ENCODE data around the gene RNF2.

Gene RNF2

GRCh38 chr1:185017338-185017737, 28.0 kb upstream of the RNF2 start:
- Histone ChIP-seq H3K9ac (ENCODE audit: low read depth, low read length, poor library complexity) (no peak overlapping the region), H3K14ac (ENCODE audit: low read length) (no peak overlapping the region), H3K27ac (replicated peaks; ENCODE audit: low read length) (no peak overlapping the region), H2BK120ac (ENCODE audit: low read depth, low read length) (no peak overlapping the region), H3K4me1 (ENCODE audit: control insufficient read depth in 2 of 2, insufficient read depth in 1 of 2, low read depth in 1 of 2, low read length in 2 of 2) (no peaks in the 10 kb centered on the region), H3K23ac (ENCODE audit: low read depth, low read length, poor library complexity) (no peak overlapping the region), H2BK5ac (ENCODE audit: low read length) (no peak overlapping the region), H2AFZ (ENCODE audit: low read length) (no peak overlapping the region), H3K4me2 (ENCODE audit: insufficient read depth, low read length, poor library complexity, severe bottlenecking) (no peak overlapping the region), H3K36me3 (replicated peaks in 1 of 2; ENCODE audit: control insufficient read depth in 2 of 2, insufficient read depth in 2 of 2, low read length in 2 of 2) (no peaks in the 10 kb centered on the region), H3K4ac (ENCODE audit: low read length) (no peak overlapping the region), H2BK12ac (ENCODE audit: low read length) (no peak overlapping the region), H3K18ac (ENCODE audit: low read length) (no peak overlapping the region), H2AK5ac (ENCODE audit: low read depth, low read length) (no peak overlapping the region), H3K79me1 (ENCODE audit: low read depth, low read length) (no peaks in the 10 kb centered on the region), H4K91ac (ENCODE audit: low read depth, low read length, poor library complexity) (no peak overlapping the region), H3K27me3 (ENCODE audit: control insufficient read depth in 3 of 3, insufficient read depth in 3 of 3, low read depth in 1 of 3, low read length in 3 of 3) (no peaks in the 10 kb centered on the region), H3K4me3 (ENCODE audit: low read length in 2 of 2) (no peak overlapping the region), H4K8ac (ENCODE audit: low read depth, low read length) (no peak overlapping the region), H3K9me3 (replicated peaks in 1 of 2; ENCODE audit: control insufficient read depth in 2 of 2, insufficient read depth in 1 of 2, low read depth in 1 of 2, low read length in 2 of 2) (peaks cover 0 to under 1% of the 10 kb centered on the region in 2 donors), H2BK15ac (ENCODE audit: low read length) (no peak overlapping the region)
- WGBS, 2 donors (ENCODE audit: extremely low coverage in 2 of 2, insufficient read length in 2 of 2, insufficient replicate concordance in 1 of 2) = no CpG with 5 or more reads among the region's 2 CpGs
- DNase-seq (ENCODE audit: low spot score) = no peak

GRCh38 chr1:185017966-185018365, 27.4 kb upstream of the RNF2 start:
- Histone ChIP-seq H3K79me1 (ENCODE audit: low read depth, low read length) (no peaks in the 10 kb centered on the region), H3K36me3 (replicated peaks in 1 of 2; ENCODE audit: control insufficient read depth in 2 of 2, insufficient read depth in 2 of 2, low read length in 2 of 2) (no peaks in the 10 kb centered on the region), H2BK5ac (ENCODE audit: low read length) (no peak overlapping the region), H4K91ac (ENCODE audit: low read depth, low read length, poor library complexity) (no peak overlapping the region), H3K4me3 (ENCODE audit: low read length in 2 of 2) (no peak overlapping the region), H3K27me3 (ENCODE audit: control insufficient read depth in 3 of 3, insufficient read depth in 3 of 3, low read depth in 1 of 3, low read length in 3 of 3) (no peaks in the 10 kb centered on the region), H3K9ac (ENCODE audit: low read depth, low read length, poor library complexity) (no peak overlapping the region), H3K9me3 (replicated peaks in 1 of 2; ENCODE audit: control insufficient read depth in 2 of 2, insufficient read depth in 1 of 2, low read depth in 1 of 2, low read length in 2 of 2) (peaks cover 0 to 2% of the 10 kb centered on the region in 2 donors), H3K18ac (ENCODE audit: low read length) (no peak overlapping the region), H3K4me2 (ENCODE audit: insufficient read depth, low read length, poor library complexity, severe bottlenecking) (no peak overlapping the region), H3K23ac (ENCODE audit: low read depth, low read length, poor library complexity) (no peak overlapping the region), H3K4ac (ENCODE audit: low read length) (no peak overlapping the region), H3K27ac (replicated peaks; ENCODE audit: low read length) (no peak overlapping the region), H2BK15ac (ENCODE audit: low read length) (no peak overlapping the region), H3K14ac (ENCODE audit: low read length) (no peak overlapping the region), H3K4me1 (ENCODE audit: control insufficient read depth in 2 of 2, insufficient read depth in 1 of 2, low read depth in 1 of 2, low read length in 2 of 2) (no peaks in the 10 kb centered on the region), H2AK5ac (ENCODE audit: low read depth, low read length) (no peak overlapping the region), H4K8ac (ENCODE audit: low read depth, low read length) (no peak overlapping the region), H2AFZ (ENCODE audit: low read length) (no peak overlapping the region), H2BK120ac (ENCODE audit: low read depth, low read length) (no peak overlapping the region), H2BK12ac (ENCODE audit: low read length) (no peak overlapping the region)
- DNase-seq (ENCODE audit: low spot score) = no peak
- no CpG with 5 or more reads among the region's 3 CpGs for WGBS, 2 donors (ENCODE audit: extremely low coverage in 2 of 2, insufficient read length in 2 of 2, insufficient replicate concordance in 1 of 2)

DNA sequence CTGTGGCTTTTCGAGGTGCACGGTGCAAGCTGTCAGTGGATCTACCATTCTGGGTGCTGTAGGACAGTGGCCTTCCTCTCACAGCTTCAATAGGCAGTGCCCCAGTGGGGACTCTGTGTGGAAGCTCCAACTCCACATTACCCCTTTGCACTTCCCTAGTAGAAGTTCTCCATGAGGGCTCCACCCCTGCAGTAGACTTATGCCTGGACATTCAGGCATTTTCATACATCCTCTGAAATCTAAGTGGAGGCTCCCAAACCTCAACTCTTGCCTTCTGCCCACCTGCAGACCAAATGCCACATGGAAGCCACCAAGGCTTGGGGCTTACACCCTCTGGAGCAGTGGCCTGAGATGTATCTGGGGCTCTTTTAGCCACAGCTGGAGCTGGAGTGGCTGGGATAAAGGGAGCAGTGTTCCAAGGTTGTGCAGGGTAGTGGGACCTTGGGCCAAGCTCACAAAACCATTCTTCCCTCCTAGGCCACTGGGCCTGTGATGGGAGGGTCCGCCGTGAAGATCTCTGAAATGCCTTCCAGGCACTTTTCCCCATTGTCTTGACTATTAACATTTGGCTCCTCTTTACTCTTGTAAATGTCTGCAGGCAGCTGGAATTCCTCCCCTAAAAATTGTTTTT, 18.0 kb upstream of the RNF2 start:
- Histone ChIP-seq H4K91ac (ENCODE audit: low read depth, low read length, poor library complexity) (no peak overlapping the region), H3K9ac (ENCODE audit: low read depth, low read length, poor library complexity) (no peak overlapping the region), H2BK15ac (ENCODE audit: low read length) (no peak overlapping the region), H2BK120ac (ENCODE audit: low read depth, low read length) (no peak overlapping the region), H2AK5ac (ENCODE audit: low read depth, low read length) (no peak overlapping the region), H3K27me3 (ENCODE audit: control insufficient read depth in 3 of 3, insufficient read depth in 3 of 3, low read depth in 1 of 3, low read length in 3 of 3) (no peaks in the 10 kb centered on the region), H4K8ac (ENCODE audit: low read depth, low read length) (no peak overlapping the region), H3K14ac (ENCODE audit: low read length) (no peak overlapping the region), H2AFZ (ENCODE audit: low read length) (no peak overlapping the region), H2BK5ac (ENCODE audit: low read length) (no peak overlapping the region), H3K4me1 (ENCODE audit: control insufficient read depth in 2 of 2, insufficient read depth in 1 of 2, low read depth in 1 of 2, low read length in 2 of 2) (no peaks in the 10 kb centered on the region), H3K27ac (replicated peaks; ENCODE audit: low read length) (no peak overlapping the region), H3K4me2 (ENCODE audit: insufficient read depth, low read length, poor library complexity, severe bottlenecking) (no peak overlapping the region), H3K36me3 (replicated peaks in 1 of 2; ENCODE audit: control insufficient read depth in 2 of 2, insufficient read depth in 2 of 2, low read length in 2 of 2) (no peaks in the 10 kb centered on the region), H3K23ac (ENCODE audit: low read depth, low read length, poor library complexity) (no peak overlapping the region), H2BK12ac (ENCODE audit: low read length) (no peak overlapping the region), H3K9me3 (replicated peaks in 1 of 2; ENCODE audit: control insufficient read depth in 2 of 2, insufficient read depth in 1 of 2, low read depth in 1 of 2, low read length in 2 of 2) (peaks cover 6 to 7% of the 10 kb centered on the region in 2 donors), H3K79me1 (ENCODE audit: low read depth, low read length) (no peaks in the 10 kb centered on the region), H3K4me3 (ENCODE audit: low read length in 2 of 2) (no peak overlapping the region), H3K4ac (ENCODE audit: low read length) (no peak overlapping the region), H3K18ac (ENCODE audit: low read length) (no peak overlapping the region)
- no CpG with 5 or more reads among the region's 4 CpGs for WGBS, 2 donors (ENCODE audit: extremely low coverage in 2 of 2, insufficient read length in 2 of 2, insufficient replicate concordance in 1 of 2)
- no peak for DNase-seq (ENCODE audit: low spot score)

GRCh38 chr1:185033686-185034085, 11.7 kb upstream of the RNF2 start:
- Histone ChIP-seq H3K9ac (ENCODE audit: low read depth, low read length, poor library complexity) (no peak overlapping the region), H3K4me3 (ENCODE audit: low read length in 2 of 2) (no peak overlapping the region), H2BK5ac (ENCODE audit: low read length) (no peak overlapping the region), H3K14ac (ENCODE audit: low read length) (no peak overlapping the region), H2BK15ac (ENCODE audit: low read length) (no peak overlapping the region), H3K18ac (ENCODE audit: low read length) (no peak overlapping the region), H3K36me3 (replicated peaks in 1 of 2; ENCODE audit: control insufficient read depth in 2 of 2, insufficient read depth in 2 of 2, low read length in 2 of 2) (no peaks in the 10 kb centered on the region), H2AFZ (ENCODE audit: low read length) (no peak overlapping the region), H3K27ac (replicated peaks; ENCODE audit: low read length) (no peak overlapping the region), H2AK5ac (ENCODE audit: low read depth, low read length) (no peak overlapping the region), H3K79me1 (ENCODE audit: low read depth, low read length) (no peaks in the 10 kb centered on the region), H4K8ac (ENCODE audit: low read depth, low read length) (no peak overlapping the region), H3K9me3 (replicated peaks in 1 of 2; ENCODE audit: control insufficient read depth in 2 of 2, insufficient read depth in 1 of 2, low read depth in 1 of 2, low read length in 2 of 2) (no peaks in the 10 kb centered on the region), H2BK12ac (ENCODE audit: low read length) (no peak overlapping the region), H2BK120ac (ENCODE audit: low read depth, low read length) (no peak overlapping the region), H3K23ac (ENCODE audit: low read depth, low read length, poor library complexity) (no peak overlapping the region), H3K4ac (ENCODE audit: low read length) (no peak overlapping the region), H3K4me2 (ENCODE audit: insufficient read depth, low read length, poor library complexity, severe bottlenecking) (no peak overlapping the region), H4K91ac (ENCODE audit: low read depth, low read length, poor library complexity) (no peak overlapping the region), H3K4me1 (ENCODE audit: control insufficient read depth in 2 of 2, insufficient read depth in 1 of 2, low read depth in 1 of 2, low read length in 2 of 2) (no peaks in the 10 kb centered on the region), H3K27me3 (ENCODE audit: control insufficient read depth in 3 of 3, insufficient read depth in 3 of 3, low read depth in 1 of 3, low read length in 3 of 3) (peaks cover 0 to 9% (median 0%) of the 10 kb centered on the region in 3 experiments)
- no peak for DNase-seq (ENCODE audit: low spot score)
- no CpG with 5 or more reads among the region's 3 CpGs for WGBS, 2 donors (ENCODE audit: extremely low coverage in 2 of 2, insufficient read length in 2 of 2, insufficient replicate concordance in 1 of 2)

All from neuronal stem cell (in vitro differentiated cells).